Left ventricle myocardium superior (tissue), 1 donor: ENCODE data around the gene ARHGEF10L. TPM values are rescaled to one million over a fixed set of nuclear protein-coding genes. Genes with fewer than 3 reads are reported as not detected.
A peak's percentile ranks its signal among the peaks of the same experiment; 100 is the strongest.
"Not testable (repeated sequence)": the region's sequence is repeated elsewhere in the genome, so short reads cannot be mapped to it uniquely, and the experiment has no call there.

ENCODE experiments used
- ATAC-seq: fragments of 200-7000 bp; cut with Tn5 transposase; one replicate; pipeline ENCODE4 v1.9.1; 2020; ENCODE audit warnings: mild to moderate bottlenecking, moderate library complexity
- DNase-seq: peaks from one replicate; pipeline ENCODE4 v3.0.0-alpha.2; 2020
- intact Hi-C: fragments of 100-400 bp; cut with micrococcal nuclease; formaldehyde crosslinking; loops from one replicate; pipeline ENCODE4 v1.11.0; 2022
- total RNA-seq: library from RNA; stranded (reverse); fragmentation: NEBNext Ultra II Directional; extraction: Animal tissue kit (Norgen Biotek cat#: 25700); gene quantifications from one replicate; pipeline ENCODE4 v1.2.1, GENCODE V29; 2021
- donor health status: DM: no; HTN: yes; CAD: no; lungs with severe emphysema.

Gene ARHGEF10L
- total RNA-seq, 1 donor from 2014 or later: 54.9 TPM

- DNase-seq (no peak), ATAC-seq (no peak)
- intact Hi-C loops: no loop called here
These were observed 195.8 kb downstream of the ARHGEF10L start for GRCh38 chr1:17735348-17735747.

DNA sequence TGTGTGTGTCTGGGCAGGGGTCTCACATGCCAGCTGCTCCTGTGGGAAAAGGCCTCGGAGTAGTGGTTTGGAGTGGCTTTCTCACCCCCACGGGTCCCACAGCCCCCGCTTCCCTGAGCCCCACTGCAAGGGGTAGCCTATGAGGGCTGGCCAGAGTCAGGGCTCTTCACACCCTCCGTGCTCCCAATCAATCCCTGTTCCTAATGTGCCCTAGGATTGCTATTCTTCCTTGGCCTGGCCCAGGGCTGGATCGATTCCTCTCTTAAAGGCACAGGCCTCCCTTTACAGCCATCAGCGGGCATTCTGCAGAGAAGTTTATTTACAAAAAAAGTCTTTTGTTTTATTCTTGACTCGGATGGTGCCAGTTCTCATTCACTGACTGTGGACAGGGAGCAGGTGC, 196.3 kb downstream of the ARHGEF10L start:
- ATAC-seq: no peak
- no peak for DNase-seq
- intact Hi-C loops: no loop called here

GRCh38 chr1:17736625-17737024, 197.1 kb downstream of the ARHGEF10L start:
- intact Hi-C loops: no loop called here
- ATAC-seq (no peak), DNase-seq (no peak)

DNA sequence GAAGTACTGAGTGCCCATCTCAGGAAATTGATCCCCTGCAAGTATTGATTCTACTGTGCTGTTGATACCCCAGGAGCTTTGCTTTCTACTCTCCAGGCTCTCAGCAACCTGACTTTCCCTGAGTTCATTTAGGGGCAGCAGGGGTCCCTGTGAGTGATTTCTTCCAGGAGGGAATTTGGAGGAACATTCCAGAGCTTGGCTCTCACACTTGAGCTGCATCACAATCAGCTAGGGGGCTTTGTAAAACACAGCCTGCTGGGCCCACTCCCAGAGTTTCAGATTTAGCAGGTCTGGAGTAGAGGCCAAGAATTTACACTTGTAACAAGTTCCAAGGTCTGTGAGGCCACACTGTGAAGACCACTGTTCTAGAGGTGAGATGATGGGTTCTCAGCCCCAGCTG, 199.6 kb downstream of the ARHGEF10L start:
- intact Hi-C loops: no loop called here
- ATAC-seq (no peak), DNase-seq (no peak)

- DNase-seq (no peak), ATAC-seq (no peak)
- intact Hi-C loops: no loop called here
These were observed 201.6 kb downstream of the ARHGEF10L start for GRCh38 chr1:17741052-17741451.

- ATAC-seq: peak; percentile 63
- DNase-seq: no peak
- intact Hi-C loops: no loop called here
These were observed 203.1 kb downstream of the ARHGEF10L start for GRCh38 chr1:17742583-17742982.

DNA sequence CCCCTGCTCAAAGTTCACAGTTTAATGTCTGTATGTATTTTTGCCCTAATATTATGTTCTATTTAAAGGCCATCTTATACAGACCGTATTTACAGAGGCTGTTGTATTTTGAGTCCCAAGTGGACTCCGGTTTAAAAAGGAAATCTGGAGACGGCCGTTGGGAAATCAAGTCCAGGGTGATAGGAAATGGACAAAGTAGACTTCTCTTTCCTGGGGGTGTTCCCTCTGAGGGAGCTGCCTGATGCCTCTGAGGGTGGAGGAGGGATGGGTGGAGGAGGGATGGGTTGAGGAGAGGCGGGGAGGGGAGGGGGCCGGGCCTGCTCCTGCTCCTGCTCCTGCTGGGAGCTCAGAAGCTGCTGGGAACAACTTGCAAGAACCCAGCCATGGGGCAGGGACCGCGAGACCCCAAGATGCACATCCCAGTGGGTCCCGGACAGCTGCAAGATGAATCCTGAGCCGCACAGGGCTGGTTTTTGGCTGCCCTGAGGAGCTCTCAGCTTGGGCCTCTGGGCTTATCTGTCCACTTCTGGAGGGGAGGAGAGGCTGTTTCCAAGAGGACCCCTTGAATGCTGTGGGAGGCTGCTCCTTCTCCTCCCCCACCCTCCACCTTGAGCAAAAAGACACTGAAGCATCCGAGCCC, 203.6 kb downstream of the ARHGEF10L start:
- intact Hi-C loops: no loop called here
- DNase-seq: no peak
- ATAC-seq: peak; percentile 42

DNA sequence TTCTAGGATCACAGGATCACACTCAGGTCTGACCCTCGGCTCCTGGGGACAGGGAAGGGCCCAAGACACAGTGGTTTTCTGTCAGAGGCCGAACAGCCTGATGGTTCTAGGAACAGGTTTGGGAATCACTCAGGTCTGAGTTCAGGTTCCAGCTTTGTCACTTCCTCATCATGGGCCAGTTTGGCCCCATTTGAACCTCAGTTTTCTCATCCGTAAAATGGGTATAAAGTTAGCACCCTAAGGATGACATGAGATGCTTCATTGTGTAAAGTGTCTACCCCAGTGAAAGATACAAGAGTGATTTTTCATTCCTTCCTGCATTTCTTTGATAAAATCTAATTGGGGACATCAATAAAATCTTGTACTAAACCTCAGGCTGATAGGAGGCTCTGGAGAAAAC, 204.4 kb downstream of the ARHGEF10L start:
- intact Hi-C loops: no loop called here
- DNase-seq (no peak), ATAC-seq (no peak)

DNA sequence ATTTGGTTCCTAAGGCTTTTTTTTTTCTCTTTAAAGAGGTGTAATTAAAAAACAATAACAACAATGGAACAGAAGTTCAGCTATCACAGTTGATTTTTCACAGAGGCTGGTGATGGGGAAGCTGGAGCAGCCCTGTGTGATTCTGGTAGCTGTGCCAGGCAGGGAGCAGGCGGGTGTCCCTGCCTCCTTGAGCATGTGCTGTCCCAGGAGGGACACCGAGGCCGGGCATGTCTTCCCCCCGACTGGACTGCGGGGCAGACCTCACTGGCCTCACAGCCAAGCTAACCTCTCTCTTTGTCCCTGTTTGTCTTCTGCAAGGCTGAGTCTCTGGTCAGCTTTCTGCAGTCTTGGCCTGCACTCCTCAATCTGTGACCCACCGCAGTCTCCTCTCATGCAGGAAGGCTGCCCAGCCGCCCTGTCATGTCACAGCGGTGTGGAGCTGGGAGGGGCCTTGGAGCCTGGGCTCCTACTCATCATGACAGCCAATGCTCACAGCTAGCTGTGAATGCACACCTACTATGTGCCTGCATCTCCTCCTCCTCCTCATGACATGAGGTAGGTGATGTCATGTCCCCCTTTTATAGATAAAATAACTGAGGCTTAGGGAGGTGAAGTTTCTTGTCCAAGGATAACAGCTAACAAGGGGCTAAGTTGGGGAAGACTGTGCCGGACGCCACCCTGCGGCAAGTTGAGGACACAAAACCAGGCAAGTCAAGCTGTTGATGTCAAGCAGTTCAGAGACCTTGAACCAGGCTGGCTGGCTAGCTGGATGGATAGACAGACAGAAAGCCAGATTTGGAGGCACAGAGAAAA, 205.4 kb downstream of the ARHGEF10L start:
- DNase-seq (no peak), ATAC-seq (no peak)
- intact Hi-C loops: no loop called here

GRCh38 chr1:17745479-17745955, 206.0 kb downstream of the ARHGEF10L start:
- intact Hi-C loops: no loop called here
- ATAC-seq (no peak), DNase-seq (no peak)

DNA sequence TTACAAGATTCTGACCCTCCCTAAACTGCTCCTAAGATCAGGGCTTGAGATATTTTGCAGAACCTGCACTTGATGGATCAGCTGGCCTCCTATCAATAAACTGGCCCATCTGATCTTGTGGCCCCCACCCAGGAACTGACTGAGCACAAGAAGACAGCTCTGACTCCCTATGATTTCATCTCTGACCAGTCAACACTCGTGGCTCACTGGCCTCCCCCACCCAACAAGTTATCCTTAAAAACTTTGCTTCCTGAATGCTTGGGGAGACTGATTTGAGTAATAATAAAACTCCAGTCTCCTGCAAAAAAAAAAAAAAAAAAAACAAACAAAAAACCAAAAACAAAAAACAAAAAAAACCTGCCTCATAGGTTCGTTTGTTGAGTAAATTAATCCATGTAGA, 206.8 kb downstream of the ARHGEF10L start:
- ATAC-seq, intact Hi-C loops, DNase-seq: not testable (repeated sequence)

GRCh38 chr1:17746920-17747319, 207.4 kb downstream of the ARHGEF10L start:
- intact Hi-C loops: no loop called here
- ATAC-seq: no peak

More at GRCh38 chr1:17746920-17747319, 207.4 kb downstream of the ARHGEF10L start:
- no peak for DNase-seq

Other genes starting within 250 kb of the ARHGEF10L start
- 0.67 TPM for gene PADI4, start 231.5 kb upstream of the ARHGEF10L start, total RNA-seq
- not detected for gene PADI6, start 167.5 kb upstream of the ARHGEF10L start, total RNA-seq
- 11.6 TPM for gene RCC2, start 100.0 kb upstream of the ARHGEF10L start, total RNA-seq
- not detected for gene ACTL8, start 215.6 kb downstream of the ARHGEF10L start, total RNA-seq